Activated T-cell treated with anti-CD3 and anti-CD28 coated beads, Interleukin-2, amount 50 U/mL, for 48 hours (primary cell): Measurements from ENCODE around the gene CSMD2.

Experiments
- DNase-seq, 2 experiments: peaks; one replicate each; pipeline ENCODE4 v3.0.0-alpha.2; 2020

CSMD2 gene

DNA sequence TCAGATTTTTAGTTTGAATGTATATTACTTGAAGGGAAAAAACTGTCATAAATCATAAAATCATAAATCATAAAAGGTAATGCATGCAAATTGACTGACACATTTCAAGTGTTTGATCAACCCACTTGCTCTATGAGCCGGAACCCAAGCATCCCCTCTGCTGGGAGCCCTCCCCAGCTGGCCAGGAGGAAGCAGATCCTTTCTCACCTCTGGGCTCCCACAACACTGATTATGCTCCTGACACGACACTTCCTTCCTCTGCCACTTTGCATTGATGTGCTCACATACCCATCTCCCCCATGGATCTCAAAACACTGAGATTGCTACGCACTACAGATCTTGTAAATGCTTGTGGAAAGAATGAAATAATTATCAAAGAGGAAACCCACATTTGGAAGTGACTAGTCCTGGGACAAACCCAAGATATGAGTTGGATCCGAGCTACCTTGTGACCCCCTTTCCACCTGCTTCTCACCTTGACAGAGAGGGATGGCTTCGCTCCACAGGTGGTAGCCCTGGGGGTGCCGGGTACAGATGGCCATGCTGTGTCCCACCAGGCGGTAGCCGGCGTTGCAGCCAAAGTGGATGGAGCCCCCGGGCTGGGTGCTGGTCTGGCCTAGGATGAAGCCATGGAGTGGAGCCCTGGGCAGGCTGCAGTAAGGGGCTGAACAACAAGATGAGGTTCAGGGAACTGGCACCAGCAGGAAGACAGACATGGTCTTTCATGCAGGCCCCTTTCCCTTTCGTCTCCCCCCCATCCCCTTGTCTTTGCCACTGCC lies 588.0 kb downstream of the CSMD2 start:
- DNase-seq = no peak

- no peak for DNase-seq
These were observed 589.6 kb downstream of the CSMD2 start for GRCh38 chr1:33575324-33575879.

DNA sequence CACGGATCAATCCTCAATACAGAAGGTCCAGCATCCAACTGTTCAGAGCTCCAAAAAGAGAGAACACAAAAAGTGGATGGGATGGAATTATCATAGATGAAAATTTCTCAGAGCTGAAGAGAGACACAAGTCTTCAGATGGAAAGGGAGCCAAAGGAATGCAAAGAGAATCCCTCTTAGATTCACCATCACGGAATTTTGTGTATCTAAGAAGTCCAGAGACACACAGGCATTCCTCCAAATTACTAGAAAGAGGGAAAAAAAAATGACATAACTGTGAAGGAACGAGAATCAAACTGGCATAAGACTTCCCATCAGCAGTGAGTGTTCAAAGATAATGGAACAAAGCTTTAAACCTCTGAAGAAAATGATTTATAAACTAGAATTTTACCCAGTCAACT lies 591.4 kb downstream of the CSMD2 start:
- DNase-seq = no peak

DNA sequence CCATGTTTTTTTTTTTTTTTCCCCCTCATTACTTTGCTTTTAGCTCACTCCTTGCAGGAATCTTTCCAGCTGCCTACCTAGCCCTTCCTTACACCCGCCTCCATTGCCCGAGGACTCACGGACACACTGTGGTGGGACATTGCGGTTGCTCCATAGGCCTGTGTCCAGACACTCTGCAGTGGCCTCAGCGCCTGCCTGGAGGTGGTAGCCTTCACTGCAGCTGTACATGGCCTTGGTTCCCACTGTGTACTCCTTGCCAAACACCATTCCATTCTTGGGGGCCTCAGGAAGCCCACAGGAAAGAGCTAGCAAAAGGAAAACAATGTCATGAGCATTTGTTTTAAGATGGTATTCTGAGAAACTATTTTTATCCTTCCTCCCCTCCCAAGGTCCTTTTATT lies 592.6 kb downstream of the CSMD2 start:
- no peak for DNase-seq

GRCh38 chr1:33569331-33569730 lies 595.7 kb downstream of the CSMD2 start:
- DNase-seq = no peak

- DNase-seq = no peak
These were observed 601.3 kb downstream of the CSMD2 start for GRCh38 chr1:33563699-33564098.

GRCh38 chr1:33562563-33562962 lies 602.5 kb downstream of the CSMD2 start:
- DNase-seq = no peak

DNA sequence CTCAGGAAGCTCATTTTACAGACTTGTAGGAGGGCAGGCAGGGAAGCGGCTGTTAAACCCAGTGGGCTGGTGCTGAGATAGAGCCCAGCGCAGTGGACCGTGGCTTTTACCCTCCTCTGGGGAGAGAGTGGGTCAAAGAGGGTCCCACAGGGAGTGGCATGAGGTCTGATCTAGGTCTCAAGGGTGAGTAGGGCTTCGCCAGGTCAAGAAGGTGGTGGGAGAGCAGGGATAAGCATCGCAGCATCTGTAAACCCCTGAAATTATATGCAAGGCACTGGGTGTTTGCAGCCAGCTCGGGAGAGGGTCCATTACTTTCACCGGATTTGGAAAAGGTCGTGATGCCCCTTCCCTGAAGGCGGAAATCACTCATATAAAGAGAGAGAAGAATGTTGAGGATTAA lies 603.5 kb downstream of the CSMD2 start:
- DNase-seq = no peak

GRCh38 chr1:33560680-33561079 lies 604.4 kb downstream of the CSMD2 start:
- no peak for DNase-seq

DNA sequence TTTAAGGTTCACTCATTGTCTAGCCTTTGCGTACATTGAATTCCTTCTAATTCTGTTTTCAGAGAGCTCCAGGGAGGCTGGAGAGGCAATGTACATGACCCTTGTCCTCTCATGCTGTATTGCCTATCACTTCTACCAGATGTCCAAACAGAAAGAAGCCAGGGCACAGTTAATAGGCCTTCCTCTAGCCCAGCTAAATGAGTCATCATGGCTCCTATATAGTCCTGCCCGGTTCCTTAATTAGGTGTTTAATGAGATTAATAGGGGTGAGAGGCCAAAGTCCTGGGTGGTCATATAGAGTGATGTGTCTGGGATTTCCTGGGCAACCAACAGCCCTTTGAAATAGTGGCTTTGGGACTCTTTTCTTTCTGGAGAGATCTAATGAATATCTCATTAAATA lies 616.3 kb downstream of the CSMD2 start:
- DNase-seq = no peak

- DNase-seq = no peak
These were observed 616.7 kb downstream of the CSMD2 start for GRCh38 chr1:33548319-33548718.

DNA sequence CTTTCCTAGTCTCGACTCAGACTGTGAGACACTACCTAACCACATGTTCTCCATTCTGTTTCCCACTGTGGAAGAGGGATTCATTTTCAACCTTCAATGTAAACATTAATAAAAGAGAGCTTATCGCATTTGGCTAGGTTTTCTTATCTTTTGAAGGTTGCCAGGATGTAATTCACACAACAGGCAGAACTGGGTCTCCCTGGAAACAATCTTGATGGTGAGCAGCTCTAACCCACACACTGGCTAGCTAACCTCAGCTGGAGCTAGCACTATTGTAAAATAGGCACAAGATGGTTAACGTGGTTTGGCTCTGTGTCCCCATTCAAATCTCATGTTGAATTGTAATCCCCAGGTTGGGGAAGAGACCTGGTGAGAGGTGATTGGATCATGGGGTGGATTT lies 617.5 kb downstream of the CSMD2 start:
- DNase-seq = no peak

DNA sequence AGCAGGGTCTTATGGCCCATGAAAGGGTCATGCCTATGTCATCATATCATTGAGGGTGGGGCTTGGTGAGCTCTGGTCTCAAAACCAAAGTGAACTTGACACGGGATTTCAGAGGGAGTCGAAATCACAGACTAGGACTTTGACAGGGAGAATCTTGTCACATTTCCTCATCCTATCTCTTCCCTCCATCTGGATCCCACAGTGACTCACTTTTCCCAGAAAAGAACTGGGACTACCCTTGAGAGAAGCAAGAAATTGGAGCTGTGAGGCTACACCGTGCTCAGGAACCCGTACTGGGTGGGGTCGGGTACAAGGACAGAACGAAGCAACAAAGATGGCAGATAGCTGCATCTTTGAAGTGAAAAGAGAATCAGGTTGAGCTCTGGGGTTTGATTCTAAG lies 623.1 kb downstream of the CSMD2 start:
- no peak for DNase-seq

- no peak for DNase-seq
These were observed 627.1 kb downstream of the CSMD2 start for GRCh38 chr1:33537885-33538284.

GRCh38 chr1:33535334-33535733 lies 629.7 kb downstream of the CSMD2 start:
- no peak for DNase-seq

DNA sequence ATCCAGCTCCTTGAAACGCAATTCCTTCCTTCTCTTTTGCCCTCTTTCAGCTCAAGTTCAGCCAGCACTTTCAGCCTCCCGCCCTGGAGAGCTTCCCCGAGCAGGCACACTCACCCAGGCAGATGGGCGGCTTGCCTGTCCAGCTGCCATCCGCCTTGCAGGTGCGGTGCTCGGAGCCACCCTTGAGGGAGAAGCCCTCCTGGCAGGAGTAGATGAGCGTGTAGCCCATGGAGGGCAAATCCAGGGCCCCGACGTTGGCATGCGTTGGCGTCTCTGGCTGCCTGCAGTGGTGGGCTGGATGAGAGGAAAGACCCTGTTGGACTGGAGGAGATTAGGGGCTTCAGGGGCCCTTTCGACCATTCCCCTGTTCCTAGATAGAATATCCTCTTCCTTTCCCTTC lies 632.1 kb downstream of the CSMD2 start:
- no peak for DNase-seq

GRCh38 chr1:33532250-33532649 lies 632.8 kb downstream of the CSMD2 start:
- no peak for DNase-seq

- DNase-seq = no peak
These were observed 635.1 kb downstream of the CSMD2 start for GRCh38 chr1:33529957-33530356.

DNA sequence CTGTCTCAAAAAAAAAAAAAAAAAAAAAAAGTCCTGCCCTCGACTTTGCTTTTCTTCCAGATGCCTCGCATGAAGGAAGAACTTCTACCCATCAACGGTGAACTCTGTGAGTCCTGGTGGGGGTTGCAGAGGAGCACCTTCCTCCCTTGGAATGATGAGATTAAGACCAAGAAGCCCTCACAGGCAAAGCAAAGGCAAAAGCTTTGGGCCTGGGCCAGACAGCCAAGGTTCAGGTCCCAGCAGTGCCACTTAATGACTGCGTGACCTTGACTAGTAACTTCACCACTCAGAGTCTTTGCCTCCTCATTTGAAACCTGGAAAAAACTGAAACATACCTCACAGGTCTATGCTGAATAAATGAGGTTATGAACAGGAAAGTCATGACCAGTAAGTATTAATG lies 637.1 kb downstream of the CSMD2 start:
- no peak for DNase-seq

DNA sequence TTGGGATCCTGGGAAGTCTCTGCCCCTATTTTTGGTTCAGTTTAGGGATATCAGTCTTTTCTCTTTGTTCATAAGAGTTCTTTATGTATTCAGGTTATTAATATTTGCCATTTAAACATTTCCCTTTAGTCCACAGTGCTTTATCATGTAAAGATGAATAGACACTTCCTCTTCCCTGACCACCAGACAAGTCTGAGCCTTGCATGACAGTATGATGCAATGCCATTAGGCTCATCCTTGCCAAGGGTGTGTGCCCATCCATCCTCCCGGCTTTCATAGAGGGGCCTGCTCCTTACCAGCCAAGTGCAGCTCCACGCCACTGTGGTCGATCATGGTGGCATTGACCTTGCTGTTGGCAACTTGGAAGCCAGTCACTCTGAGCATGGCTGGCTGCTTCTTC lies 640.4 kb downstream of the CSMD2 start:
- no peak for DNase-seq

GRCh38 chr1:33519240-33519884 lies 645.7 kb downstream of the CSMD2 start:
- no peak for DNase-seq

GRCh38 chr1:33517596-33518250 lies 647.3 kb downstream of the CSMD2 start:
- DNase-seq = no peak

GRCh38 chr1:33516891-33517567 lies 648.0 kb downstream of the CSMD2 start:
- DNase-seq = no peak
